Astrocyte (in vitro differentiated cells and primary cell): Measurements from ENCODE around the gene CHCHD4. TPM values are rescaled to one million over a fixed set of nuclear protein-coding genes. Genes with fewer than 3 reads are reported as not detected.

Experiments used
- DNase-seq: peaks from one replicate; pipeline ENCODE4 v3.0.0-alpha.2; 2010; ENCODE audit warnings: low read depth
- FAIRE-seq: peaks from 2 replicates; lab custom pipeline; 2011; peaks lifted over from hg19 to GRCh38; lab: Jason Lieb, UNC
- H2AFZ ChIP-seq: 2 replicates; pipeline ENCODE4 v1.6.0; 2012; ENCODE audit warnings: low read depth, low read length, inconsistent platforms
- H3K27ac ChIP-seq: 2 replicates; pipeline ENCODE4 v1.5.1; 2011; ENCODE audit warnings: low read depth, low read length, inconsistent platforms
- H3K27me3 ChIP-seq: 2 replicates; pipeline ENCODE4 v1.6.0; 2011; ENCODE audit warnings: low read length, inconsistent platforms; ENCODE audit not compliant: insufficient read depth
- H3K36me3 ChIP-seq: 2 replicates; pipeline ENCODE4 v1.5.1; 2011; ENCODE audit warnings: low read length, inconsistent platforms; ENCODE audit not compliant: insufficient read depth
- H3K4me1 ChIP-seq: 2 replicates; pipeline ENCODE4 v1.5.1; 2011; ENCODE audit warnings: low read length, inconsistent platforms; ENCODE audit not compliant: insufficient read depth
- H3K4me2 ChIP-seq: 2 replicates; pipeline ENCODE4 v1.6.0; 2012; ENCODE audit warnings: low read length, inconsistent platforms
- H3K4me3 ChIP-seq: 2 replicates; pipeline ENCODE4 v1.5.1; 2011; ENCODE audit warnings: low read depth, mild to moderate bottlenecking, low read length, inconsistent platforms; ENCODE audit not compliant: insufficient read depth
- H3K79me2 ChIP-seq: 2 replicates; pipeline ENCODE4 v1.6.0; 2012; ENCODE audit warnings: mild to moderate bottlenecking, low read length, inconsistent platforms; ENCODE audit not compliant: insufficient read depth
- H3K9ac ChIP-seq: 2 replicates; pipeline ENCODE4 v1.6.0; 2012; ENCODE audit warnings: mild to moderate bottlenecking, low read length, inconsistent platforms
- H3K9me3 ChIP-seq: 2 replicates; pipeline ENCODE4 v1.5.1; 2012; ENCODE audit warnings: low read depth, mild to moderate bottlenecking, low read length, inconsistent platforms; ENCODE audit not compliant: insufficient read depth
- H4K20me1 ChIP-seq: 2 replicates; pipeline ENCODE4 v1.6.0; 2012; ENCODE audit warnings: low read length, inconsistent platforms; ENCODE audit not compliant: insufficient read depth
- H3K27ac Mint-ChIP-seq: one replicate; pipeline ENCODE4 v1.8.0; 2021; ENCODE audit warnings: mild to moderate bottlenecking, mixed read lengths; ENCODE audit not compliant: unreplicated experiment
- H3K27me3 Mint-ChIP-seq: one replicate; pipeline ENCODE4 v1.8.0; 2021; ENCODE audit warnings: low read depth, mixed read lengths; ENCODE audit not compliant: unreplicated experiment
- H3K36me3 Mint-ChIP-seq: one replicate; pipeline ENCODE4 v1.8.0; 2021; ENCODE audit warnings: low read depth, mixed read lengths; ENCODE audit not compliant: unreplicated experiment
- H3K4me1 Mint-ChIP-seq: one replicate; pipeline ENCODE4 v1.8.0; 2021; ENCODE audit warnings: low read depth, mixed read lengths; ENCODE audit not compliant: unreplicated experiment
- H3K4me3 Mint-ChIP-seq: one replicate; pipeline ENCODE4 v1.8.0; 2021; ENCODE audit warnings: mild to moderate bottlenecking, moderate library complexity, mixed read lengths; ENCODE audit not compliant: unreplicated experiment
- H3K9me3 Mint-ChIP-seq: one replicate; pipeline ENCODE4 v1.8.0; 2021; ENCODE audit warnings: mild to moderate bottlenecking, mixed read lengths; ENCODE audit not compliant: unreplicated experiment
- CTCF ChIP-seq: IDR thresholded peaks from 2 replicates; pipeline ENCODE4 v1.5.1; 2011; ENCODE audit warnings: low read depth, mild to moderate bottlenecking, inconsistent platforms, low read length, moderate library complexity; ENCODE audit not compliant: insufficient read depth
- EZH2 ChIP-seq: IDR thresholded peaks from 2 replicates; pipeline ENCODE4 v1.6.1; 2012; ENCODE audit warnings: mild to moderate bottlenecking, low read length, inconsistent platforms; ENCODE audit not compliant: insufficient read depth
- total RNA-seq: library from RNA; stranded (reverse); gene quantifications from 2 replicates; pipeline ENCODE4 v1.2.1, GENCODE V29; 2021

CHCHD4 gene
- total RNA-seq, 1 donor from 2014 or later = 10.3 TPM

DNA sequence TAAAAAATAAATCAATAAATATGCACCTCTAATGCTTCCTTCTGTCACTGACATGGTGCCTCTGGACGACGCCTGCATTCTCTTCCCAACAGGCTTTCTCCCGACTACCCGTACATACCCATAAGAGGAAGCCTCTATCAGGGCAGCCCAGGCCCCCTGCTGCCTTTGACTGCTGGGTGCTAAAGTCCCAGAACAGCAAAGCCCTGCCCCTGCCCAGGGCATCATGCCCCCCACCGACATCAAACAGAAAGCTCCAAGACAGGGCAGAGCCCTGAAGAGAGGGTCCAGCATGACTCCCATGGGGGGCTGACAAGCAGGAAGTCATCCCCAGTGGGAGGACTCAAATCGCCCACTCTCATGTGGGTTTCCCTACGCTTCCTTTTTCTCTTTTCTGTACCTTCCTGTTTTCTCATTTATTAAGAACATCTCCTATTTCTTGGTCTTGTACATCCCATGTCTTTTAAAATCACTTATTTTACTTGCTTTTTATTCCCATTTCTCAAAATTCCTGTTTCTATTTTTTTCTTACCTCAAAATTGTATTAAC, 30.3 kb upstream of the CHCHD4 start:
- H3K79me2 ChIP-seq = peaks cover 2% of the 10 kb centered on the region
- peaks cover 52% of the 10 kb centered on the region for H3K36me3 Mint-ChIP-seq
- no peaks in the 10 kb centered on the region for H3K27me3 Mint-ChIP-seq
- H3K4me1 Mint-ChIP-seq = peaks cover 2% of the 10 kb centered on the region
- no peak overlapping the region for H3K4me3 ChIP-seq
- no peaks in the 10 kb centered on the region for H3K4me1 ChIP-seq
- H3K4me3 Mint-ChIP-seq = no peak overlapping the region
- H3K27ac Mint-ChIP-seq = no peak overlapping the region
- H4K20me1 ChIP-seq = peaks cover 36% of the 10 kb centered on the region
- H3K9ac ChIP-seq = no peak overlapping the region
- TF ChIP-seq EZH2 (no peak), CTCF (no peak)
- no peak overlapping the region for H3K27ac ChIP-seq
- H3K36me3 ChIP-seq = peaks cover 46% of the 10 kb centered on the region
- H3K4me2 ChIP-seq = no peak overlapping the region
- FAIRE-seq (no peak), DNase-seq (no peak)
- no peaks in the 10 kb centered on the region for H3K9me3 ChIP-seq
- H3K9me3 Mint-ChIP-seq = no peaks in the 10 kb centered on the region
- H3K27me3 ChIP-seq = no peaks in the 10 kb centered on the region
- H2AFZ ChIP-seq = no peak overlapping the region

DNA sequence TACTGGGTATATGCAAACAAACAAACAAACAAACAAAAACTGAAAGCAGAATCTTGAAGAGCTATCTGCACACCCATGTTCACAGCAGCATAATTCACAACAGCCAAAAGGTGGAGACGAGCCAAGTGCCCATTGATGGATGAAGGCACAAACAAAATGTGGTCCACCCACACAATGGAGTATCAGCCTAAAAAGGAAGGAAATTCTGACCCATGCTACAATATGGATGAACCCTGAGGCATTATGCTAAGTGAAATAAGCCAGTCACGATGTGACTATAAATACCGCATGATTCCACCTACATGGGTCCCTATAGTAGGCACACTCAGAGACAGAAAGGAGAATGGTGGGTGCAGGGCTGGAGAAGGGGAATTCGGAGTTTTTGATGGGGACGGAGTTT, 29.6 kb upstream of the CHCHD4 start:
- Histone ChIP-seq H3K4me3 (no peak overlapping the region), H3K9ac (no peak overlapping the region), H3K9me3 (no peaks in the 10 kb centered on the region), H3K36me3 (peaks cover 40% of the 10 kb centered on the region), H3K27me3 (no peaks in the 10 kb centered on the region), H4K20me1 (peaks cover 36% of the 10 kb centered on the region), H3K27ac (no peak overlapping the region), H3K79me2 (peaks cover 2% of the 10 kb centered on the region), H2AFZ (no peak overlapping the region), H3K4me1 (no peaks in the 10 kb centered on the region), H3K4me2 (no peak overlapping the region)
- H3K27me3 Mint-ChIP-seq = no peaks in the 10 kb centered on the region
- H3K36me3 Mint-ChIP-seq = peaks cover 50% of the 10 kb centered on the region
- no peak overlapping the region for H3K27ac Mint-ChIP-seq
- TF ChIP-seq EZH2 (no peak), CTCF (no peak)
- peaks cover 2% of the 10 kb centered on the region for H3K4me1 Mint-ChIP-seq
- DNase-seq (no peak), FAIRE-seq (no peak)
- H3K9me3 Mint-ChIP-seq = no peaks in the 10 kb centered on the region
- H3K4me3 Mint-ChIP-seq = no peak overlapping the region

GRCh38 chr3:14153663-14154062, 29.0 kb upstream of the CHCHD4 start:
- H3K9me3 Mint-ChIP-seq = no peaks in the 10 kb centered on the region
- TF ChIP-seq CTCF = no peak
- TF ChIP-seq EZH2 = no peak
- H3K27me3 Mint-ChIP-seq = no peaks in the 10 kb centered on the region
- Histone ChIP-seq H2AFZ (no peak overlapping the region), H3K9me3 (no peaks in the 10 kb centered on the region), H3K27me3 (no peaks in the 10 kb centered on the region), H3K4me1 (no peaks in the 10 kb centered on the region), H3K9ac (no peak overlapping the region), H3K4me3 (no peak overlapping the region), H3K79me2 (peaks cover 2% of the 10 kb centered on the region), H3K27ac (no peak overlapping the region), H3K4me2 (no peak overlapping the region), H4K20me1 (peaks cover 36% of the 10 kb centered on the region), H3K36me3 (peaks cover 35% of the 10 kb centered on the region)
- peaks cover 2% of the 10 kb centered on the region for H3K4me1 Mint-ChIP-seq
- H3K27ac Mint-ChIP-seq = no peak overlapping the region
- H3K4me3 Mint-ChIP-seq = no peak overlapping the region
- no peak for FAIRE-seq
- DNase-seq = no peak
- peaks cover 46% of the 10 kb centered on the region for H3K36me3 Mint-ChIP-seq
